GM19099 (cell line): ENCODE measurements around the gene ALPK1.

ENCODE experiments used
- POLR2A ChIP-seq: IDR thresholded peaks from 3 replicates; pipeline ENCODE4 v1.6.1; 2011; ENCODE audit warnings: low read depth; ENCODE audit not compliant: insufficient read length; ENCODE audit errors: extremely low read depth

ALPK1 gene

DNA sequence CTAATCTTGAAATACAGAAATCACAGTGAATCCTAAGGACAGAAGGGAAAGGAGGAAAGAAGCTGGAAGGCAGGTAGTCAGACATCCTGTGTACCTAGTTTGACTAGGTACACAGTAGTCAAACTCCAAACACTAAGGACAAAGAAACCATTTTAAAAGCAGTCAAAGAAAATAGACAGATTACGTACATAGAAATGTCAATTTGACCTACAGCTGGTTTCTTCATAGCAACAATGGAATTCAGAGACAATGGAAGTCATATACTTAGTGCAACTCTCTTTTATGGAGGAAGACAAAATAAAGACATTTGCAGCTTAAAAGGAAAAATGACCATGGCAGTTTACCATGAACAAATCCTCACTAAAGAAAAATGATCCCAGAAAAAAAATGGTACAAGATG lies 139.8 kb downstream of the ALPK1 start:
- no peak for TF ChIP-seq POLR2A

DNA sequence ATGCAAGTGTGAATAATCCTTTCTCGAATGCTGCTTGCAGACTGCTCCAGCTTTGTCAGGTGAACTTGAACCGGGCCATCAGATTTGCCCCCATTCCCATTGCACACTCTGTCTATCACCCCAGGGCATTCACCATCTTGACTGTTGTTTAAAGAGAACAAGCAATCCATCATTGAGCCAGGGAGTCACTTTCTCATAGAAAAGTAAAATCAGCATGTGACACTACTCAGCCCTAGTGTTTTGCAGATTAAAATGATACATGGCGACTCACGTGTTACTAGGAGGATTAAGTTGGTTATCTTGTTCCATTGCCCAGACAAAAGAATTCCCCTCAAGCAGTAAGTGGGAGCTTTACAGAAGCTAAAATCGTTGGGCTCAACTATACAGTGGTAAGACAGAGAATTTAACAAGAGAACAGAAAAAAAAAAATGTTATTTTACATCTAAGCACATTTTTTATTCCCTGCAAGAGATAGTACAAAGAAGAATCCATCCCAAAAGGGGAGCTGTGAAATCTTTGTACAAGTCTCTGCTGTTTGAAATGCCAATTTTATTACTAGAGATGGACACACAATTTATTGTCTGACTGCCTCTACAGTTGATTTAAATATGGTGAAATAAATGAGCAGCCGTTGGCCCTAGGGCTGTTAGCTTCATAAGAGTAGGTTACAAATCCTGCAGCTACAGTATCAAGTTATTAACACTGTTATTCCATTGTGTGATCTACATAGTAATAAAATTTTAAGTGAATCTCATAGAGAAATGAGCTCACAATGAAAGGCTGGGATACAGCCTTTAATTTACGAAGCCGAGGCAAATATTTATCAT lies 151.3 kb downstream of the ALPK1 start:
- no peak for TF ChIP-seq POLR2A

DNA sequence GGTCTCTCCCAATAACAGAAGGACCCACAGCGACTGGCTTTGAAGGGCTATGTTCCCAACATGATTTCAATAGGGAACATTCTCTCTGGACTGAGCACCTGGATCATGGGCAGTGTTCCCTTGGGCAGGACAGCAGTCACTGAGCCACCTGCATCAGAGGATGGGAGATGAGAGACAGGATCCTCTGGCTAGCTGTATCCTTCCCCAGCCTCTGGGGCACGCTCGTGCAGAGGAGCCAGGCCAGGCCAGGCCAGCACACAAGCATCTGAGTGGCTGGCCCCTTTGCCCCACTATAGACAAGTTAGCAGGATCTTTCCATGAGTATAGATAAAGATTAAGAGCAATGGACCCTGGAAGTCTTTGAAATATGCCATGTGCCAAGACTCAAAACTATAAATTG lies 152.5 kb downstream of the ALPK1 start:
- TF ChIP-seq POLR2A: no peak

DNA sequence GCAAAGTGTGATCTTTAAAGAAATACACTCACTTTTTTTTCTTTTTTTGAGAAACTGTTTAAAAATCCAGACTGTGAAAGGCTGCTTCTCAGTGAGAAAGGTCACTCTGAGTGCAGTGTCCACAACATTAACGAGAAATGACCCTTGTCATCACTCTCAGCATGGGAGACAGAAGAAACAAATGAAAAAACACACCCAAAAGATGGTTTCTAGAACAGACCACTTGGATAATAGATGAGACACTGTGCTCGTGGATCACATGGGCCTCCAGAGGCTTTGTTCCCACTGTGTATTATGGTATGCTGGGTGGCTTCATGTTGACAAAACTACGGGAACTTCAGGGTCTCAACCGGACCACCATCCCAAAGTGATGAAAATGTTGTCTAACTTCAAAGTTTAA lies 153.9 kb downstream of the ALPK1 start:
- TF ChIP-seq POLR2A: no peak

DNA sequence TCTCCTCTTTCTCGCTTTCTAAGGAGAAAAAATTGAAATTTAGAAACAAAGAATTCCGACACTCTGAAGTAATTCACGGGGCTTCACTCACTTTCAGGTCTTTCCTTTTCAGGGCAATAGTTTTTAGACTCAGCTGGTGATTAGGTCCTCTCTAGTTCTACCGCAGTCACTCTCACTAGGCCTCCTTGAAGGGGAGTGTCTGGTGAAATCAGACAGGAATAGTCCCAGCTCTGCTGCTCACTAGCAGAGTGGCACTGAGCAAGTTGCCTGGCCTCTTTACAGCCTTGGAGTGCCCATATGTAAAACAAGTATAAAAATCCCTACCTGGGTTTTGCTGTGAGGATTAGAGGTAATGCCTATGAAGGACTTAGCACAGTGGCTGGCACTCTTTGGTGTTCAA lies 154.7 kb downstream of the ALPK1 start:
- no peak for TF ChIP-seq POLR2A

DNA sequence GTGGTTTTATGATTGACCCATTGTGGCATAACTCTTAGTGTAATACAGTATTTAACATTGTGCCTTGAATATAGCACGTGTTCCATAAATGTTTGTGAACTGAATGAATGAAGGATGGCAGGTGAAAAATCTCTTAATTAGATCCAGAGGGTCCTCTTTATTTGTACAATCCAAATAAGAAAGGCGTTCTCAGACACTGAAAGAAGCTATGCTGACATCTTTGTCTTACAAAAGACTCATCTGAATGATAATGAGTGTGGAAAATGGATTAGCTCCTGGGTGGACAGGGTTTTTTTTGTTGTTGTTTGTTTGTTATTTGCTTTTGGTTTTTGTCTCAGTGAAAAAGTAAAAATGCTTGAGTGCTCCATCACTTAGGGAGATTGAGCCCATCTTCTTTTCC lies 156.2 kb downstream of the ALPK1 start:
- TF ChIP-seq POLR2A: no peak

DNA sequence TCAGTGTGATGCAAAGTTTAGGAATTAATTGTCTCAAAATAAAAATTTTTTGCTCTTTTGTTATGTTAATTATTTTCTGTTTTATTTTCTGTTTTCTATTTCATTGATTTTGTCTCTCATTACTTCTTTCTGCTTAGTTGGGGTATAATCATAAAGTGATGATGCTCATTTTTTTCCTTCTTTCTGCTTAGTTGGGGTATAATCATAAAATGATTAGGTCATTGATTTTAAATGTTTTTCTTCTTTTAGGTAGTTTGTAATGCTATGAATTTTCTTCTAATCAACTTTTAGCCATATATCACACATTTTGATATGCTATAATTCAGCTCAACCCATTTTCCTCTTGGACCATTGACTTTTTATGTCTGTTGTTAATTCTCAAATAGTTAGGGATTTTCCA lies 175.1 kb downstream of the ALPK1 start:
- TF ChIP-seq POLR2A: no peak

DNA sequence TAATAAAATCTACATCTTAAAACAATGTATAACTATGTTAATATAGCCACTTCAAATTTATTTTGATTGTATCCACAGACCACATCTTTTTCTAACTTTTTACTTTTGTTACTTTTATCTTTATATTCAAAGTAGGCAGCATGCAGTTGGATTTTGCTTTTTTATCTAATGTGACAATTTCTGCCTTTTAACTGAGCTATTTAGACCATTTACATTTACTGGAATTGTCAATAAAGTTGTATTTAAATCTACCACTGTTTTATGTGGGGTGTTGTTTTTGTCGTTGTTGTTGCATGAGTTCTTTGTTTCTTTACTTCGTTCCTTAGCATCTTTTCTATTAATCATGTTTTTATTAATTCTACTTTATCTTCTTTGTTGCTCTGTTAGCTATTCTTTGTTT lies 176.8 kb downstream of the ALPK1 start:
- no peak for TF ChIP-seq POLR2A

DNA sequence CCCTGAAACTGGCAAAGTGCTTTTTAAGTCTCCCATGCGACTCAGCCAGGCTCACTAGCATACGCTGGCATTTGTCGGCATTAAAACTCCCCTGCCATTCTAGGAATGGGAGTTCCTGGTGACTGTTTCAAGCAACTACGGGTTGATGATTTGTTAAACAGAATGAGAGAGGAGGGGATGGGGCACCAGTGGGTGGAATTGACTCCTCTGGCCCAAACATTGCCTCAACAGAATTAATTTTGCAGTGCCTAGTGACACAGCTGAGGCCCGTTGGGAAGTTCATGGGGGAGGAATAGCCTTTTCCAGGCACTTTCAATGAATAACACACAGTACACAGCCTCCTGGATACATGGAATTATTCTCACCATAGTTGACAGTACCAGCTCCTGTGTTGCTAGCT lies 188.8 kb downstream of the ALPK1 start:
- TF ChIP-seq POLR2A: no peak
